ENCODE measurements around the gene CDC5L. TPM values are rescaled to one million over a fixed set of nuclear protein-coding genes. Genes with fewer than 3 reads are reported as not detected.
A peak's percentile ranks its signal among the peaks of the same experiment; 100 is the strongest.

Gene CDC5L
- total RNA-seq, 6 experiments from 2014 or later: 9.2 to 13.0 (median 11.2) TPM

DNA sequence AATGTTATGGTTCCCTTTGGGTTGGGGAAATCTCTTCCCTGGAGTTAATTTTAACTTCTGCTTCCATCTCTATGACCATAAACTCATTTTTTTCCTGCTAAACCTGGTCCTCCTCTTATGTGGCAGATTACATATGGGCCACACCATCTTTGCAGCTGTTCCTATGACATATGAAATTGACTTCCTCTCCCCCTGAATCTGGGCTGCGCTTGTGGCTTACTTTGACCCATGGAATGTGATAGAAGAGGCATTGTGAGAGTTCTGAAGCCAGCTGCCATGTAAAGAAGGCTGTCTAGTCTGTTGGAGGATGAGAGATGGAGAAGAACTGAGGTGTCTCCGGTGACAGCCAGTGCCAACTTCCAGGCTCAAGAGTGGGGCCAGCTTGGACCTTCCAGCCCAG is 100.1 kb downstream of the CDC5L start:
- Histone ChIP-seq H3K36me3 (no peaks in the 10 kb centered on the region), H3K4me3 (no peak overlapping the region), H3K9me3 (no peaks in the 10 kb centered on the region), H3K4me1 (no peaks in the 10 kb centered on the region), H3K27me3 (no peaks in the 10 kb centered on the region), H3K27ac (no peak overlapping the region)
- intact Hi-C loops (cut with DNase I): no loop called here
- ATAC-seq (no peak), DNase-seq (no peak)
- TF ChIP-seq POLR2A (IDR thresholded peaks at IDR 0.05): no peak
- TF ChIP-seq, protein P1, sequence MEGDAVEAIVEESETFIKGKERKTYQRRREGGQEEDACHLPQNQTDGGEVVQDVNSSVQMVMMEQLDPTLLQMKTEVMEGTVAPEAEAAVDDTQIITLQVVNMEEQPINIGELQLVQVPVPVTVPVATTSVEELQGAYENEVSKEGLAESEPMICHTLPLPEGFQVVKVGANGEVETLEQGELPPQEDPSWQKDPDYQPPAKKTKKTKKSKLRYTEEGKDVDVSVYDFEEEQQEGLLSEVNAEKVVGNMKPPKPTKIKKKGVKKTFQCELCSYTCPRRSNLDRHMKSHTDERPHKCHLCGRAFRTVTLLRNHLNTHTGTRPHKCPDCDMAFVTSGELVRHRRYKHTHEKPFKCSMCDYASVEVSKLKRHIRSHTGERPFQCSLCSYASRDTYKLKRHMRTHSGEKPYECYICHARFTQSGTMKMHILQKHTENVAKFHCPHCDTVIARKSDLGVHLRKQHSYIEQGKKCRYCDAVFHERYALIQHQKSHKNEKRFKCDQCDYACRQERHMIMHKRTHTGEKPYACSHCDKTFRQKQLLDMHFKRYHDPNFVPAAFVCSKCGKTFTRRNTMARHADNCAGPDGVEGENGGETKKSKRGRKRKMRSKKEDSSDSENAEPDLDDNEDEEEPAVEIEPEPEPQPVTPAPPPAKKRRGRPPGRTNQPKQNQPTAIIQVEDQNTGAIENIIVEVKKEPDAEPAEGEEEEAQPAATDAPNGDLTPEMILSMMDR (IDR thresholded peaks at IDR 0.05): no peak
- 91% methylated on average over 2 of the region's 2 CpGs for WGBS (ENCODE audit: insufficient coverage, low coverage, low lambda C conversion rate, missing lambda C conversion rate)

DNA sequence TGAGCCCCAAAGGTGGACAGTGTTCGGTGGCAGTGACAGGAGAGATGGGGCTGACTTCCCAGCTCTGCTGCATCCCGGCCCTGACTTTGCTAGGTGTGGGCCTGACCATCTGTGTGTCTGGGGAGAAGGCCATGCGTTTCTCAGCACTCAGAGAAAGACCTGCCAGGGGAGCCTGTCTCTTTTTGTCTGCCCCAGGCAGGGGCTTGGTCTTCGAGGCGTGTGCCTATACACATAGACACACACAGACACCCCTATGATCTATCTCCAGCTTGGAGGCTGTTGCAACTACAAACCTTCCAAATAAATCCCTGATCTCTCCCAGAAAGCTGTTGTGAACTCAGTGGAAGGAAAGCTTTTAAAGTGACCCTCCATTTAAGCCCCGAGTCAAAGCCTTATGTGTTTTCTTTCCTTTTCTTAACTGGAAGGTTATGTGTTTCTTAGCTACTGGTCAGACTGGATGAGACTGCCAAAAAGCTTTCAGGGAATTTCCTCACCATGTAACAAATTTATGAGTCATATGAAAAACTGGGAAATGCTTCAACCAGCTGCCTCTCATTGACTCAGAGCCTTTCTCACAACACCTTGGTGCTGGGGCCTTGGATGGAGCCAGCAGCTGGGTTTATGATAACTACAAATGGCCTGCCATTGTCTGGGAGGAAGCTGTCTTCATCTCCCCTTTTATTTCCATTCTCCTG is 102.6 kb downstream of the CDC5L start:
- TF ChIP-seq, protein P1 (IDR thresholded peaks at IDR 0.05): no peak
- TF ChIP-seq POLR2A (IDR thresholded peaks at IDR 0.05): no peak
- Histone ChIP-seq H3K36me3 (no peaks in the 10 kb centered on the region), H3K4me1 (no peaks in the 10 kb centered on the region), H3K27ac (no peak overlapping the region), H3K4me3 (no peak overlapping the region), H3K9me3 (no peaks in the 10 kb centered on the region), H3K27me3 (no peaks in the 10 kb centered on the region)
- DNase-seq: no peak
- intact Hi-C loops (cut with DNase I): no loop called here
- peak in 1 of 4 donors; percentile 77 for ATAC-seq
- WGBS (ENCODE audit: insufficient coverage, low coverage, low lambda C conversion rate, missing lambda C conversion rate): 41% methylated on average over 4 of the region's 6 CpGs

DNA sequence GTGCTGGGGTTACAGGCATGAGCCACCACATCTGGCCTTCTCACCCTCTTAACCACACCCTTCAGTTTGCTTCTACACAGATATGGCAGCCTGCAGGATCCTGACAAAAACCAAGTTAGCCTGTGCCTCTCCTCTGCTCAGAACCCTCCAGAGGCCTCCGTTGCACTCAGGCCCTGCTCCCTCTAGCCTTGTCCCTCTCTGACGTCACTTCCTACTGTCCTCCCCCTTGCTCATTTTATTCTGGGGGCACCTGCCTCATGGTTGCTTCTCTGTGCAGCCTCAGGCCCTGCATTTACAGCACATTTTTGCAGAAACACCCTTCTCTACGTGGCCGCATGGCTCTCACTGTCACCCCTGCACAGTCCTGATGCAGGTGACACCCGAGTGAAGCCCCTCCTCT is 105.6 kb downstream of the CDC5L start:
- no peaks in the 10 kb centered on the region for H3K9me3 ChIP-seq
- 70% methylated on average over 5 of the region's 5 CpGs for WGBS (ENCODE audit: insufficient coverage, low coverage, low lambda C conversion rate, missing lambda C conversion rate)

DNA sequence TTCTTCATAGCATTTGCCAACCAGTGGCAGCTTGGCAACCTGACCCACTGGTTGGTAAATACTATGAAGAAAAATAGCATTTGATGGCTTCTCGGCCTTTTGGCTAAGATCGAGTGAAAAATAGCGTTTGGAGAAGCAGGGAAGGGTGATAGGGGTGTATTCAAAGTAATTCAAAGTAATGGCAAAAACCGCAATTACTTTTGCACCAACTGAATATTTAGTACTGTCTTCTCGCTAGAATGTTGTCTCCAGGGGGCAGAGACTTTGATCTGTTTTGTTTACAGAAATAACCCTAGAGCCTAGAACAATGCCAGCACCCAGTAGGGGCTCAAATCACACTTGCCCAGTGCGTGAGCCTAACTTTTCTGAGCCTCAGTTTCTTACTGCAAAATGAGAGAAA is 106.1 kb downstream of the CDC5L start:
- no peaks in the 10 kb centered on the region for H3K9me3 ChIP-seq
- intact Hi-C loops (cut with DNase I): no loop called here
- WGBS (ENCODE audit: insufficient coverage, low coverage, low lambda C conversion rate, missing lambda C conversion rate): 48% methylated on average over 6 of the region's 6 CpGs
- H3K27ac ChIP-seq: no peak overlapping the region
- no peaks in the 10 kb centered on the region for H3K4me1 ChIP-seq
- ATAC-seq (no peak), DNase-seq (no peak)
- TF ChIP-seq, protein P1 (IDR thresholded peaks at IDR 0.05): no peak
- no peak for TF ChIP-seq POLR2A (IDR thresholded peaks at IDR 0.05)
- H3K27me3 ChIP-seq: no peaks in the 10 kb centered on the region
- H3K4me3 ChIP-seq: no peak overlapping the region
- no peaks in the 10 kb centered on the region for H3K36me3 ChIP-seq

More for the DNA sequence above, 105.6 kb downstream of the CDC5L start:
- no peak for DNase-seq
- TF ChIP-seq POLR2A (IDR thresholded peaks at IDR 0.05): no peak
- TF ChIP-seq, protein P1 (IDR thresholded peaks at IDR 0.05): no peak
- H3K4me3 ChIP-seq: no peak overlapping the region
- no peak for ATAC-seq
- intact Hi-C loops (cut with DNase I): no loop called here
- no peak overlapping the region for H3K27ac ChIP-seq
- no peaks in the 10 kb centered on the region for H3K36me3 ChIP-seq
- no peaks in the 10 kb centered on the region for H3K27me3 ChIP-seq
- no peaks in the 10 kb centered on the region for H3K4me1 ChIP-seq
